Right lobe of liver (tissue), 6 donors: ENCODE results near the gene CEP164. TPM values are rescaled to one million over a fixed set of nuclear protein-coding genes. Genes with fewer than 3 reads are reported as not detected.

Experiments used
- ATAC-seq, 4 donors: fragments of 200-7000 bp; cut with Tn5 transposase; one replicate each; pipeline ENCODE4 v1.9.1; 2020; ENCODE audit warnings: mild to moderate bottlenecking in 4 of 4, moderate library complexity in 4 of 4
- DNase-seq, 3 donors: peaks; one replicate each; pipeline ENCODE4 v3.0.0-alpha.2; 2020
- H3K27ac ChIP-seq, 3 donors: fragments of 200-600 bp; one replicate each; pipeline ENCODE4 v1.8.0; 2022
- H3K27me3 ChIP-seq, 2 donors: fragments of 200-600 bp; one replicate each; pipeline ENCODE4 v1.8.0; 2022
- H3K36me3 ChIP-seq, 4 donors: fragments of 200-600 bp; sonication (generic) in 1 of 4; one replicate each; pipeline versions ENCODE4 v1.5.1 to v1.8.0; 2017 to 2022; ENCODE audit warnings: control low read depth in 1 of 4
- H3K4me1 ChIP-seq, 4 donors: fragments of 200-600 bp; sonication (generic) in 1 of 4; one replicate each; pipeline versions ENCODE4 v1.5.1 to v1.8.0; 2017 to 2022; ENCODE audit warnings: control low read depth in 1 of 4
- H3K4me3 ChIP-seq, 3 donors: fragments of 200-600 bp; one replicate each; pipeline ENCODE4 v1.8.0; 2022
- H3K9me3 ChIP-seq, 4 donors: fragments of 200-600 bp; sonication (generic) in 1 of 4; one replicate each; pipeline versions ENCODE4 v1.5.1 to v1.8.0; 2017 to 2022; ENCODE audit warnings: control low read depth in 1 of 4
- CTCF ChIP-seq, 4 donors: fragments of 200-600 bp in 3 of 4; fragments of 450-650 bp in 1 of 4; IDR thresholded peaks; one replicate each; pipeline versions ENCODE4 v1.5.1 to v1.8.0; 2016 to 2022; ENCODE audit warnings: antibody characterized with exemption in 4 of 4, mild to moderate bottlenecking in 2 of 4
- POLR2A ChIP-seq: fragments of 450-650 bp; IDR thresholded peaks from one replicate; pipeline ENCODE4 v1.6.1; 2017; ENCODE audit warnings: antibody characterized with exemption, mild to moderate bottlenecking
- WGBS: methylation state at CpG from one replicate; pipeline ENCODE4 v1.1.6; 2018; ENCODE audit warnings: low coverage, low lambda C conversion rate; ENCODE audit not compliant: insufficient coverage; ENCODE audit errors: missing lambda C conversion rate; 5-methylcytosine and 5-hydroxymethylcytosine counted together
- intact Hi-C, 2 donors: fragments of 100-400 bp; cut with DNase I; formaldehyde crosslinking; loops; one replicate each; pipeline versions ENCODE4 v1.11.2 to v1.14.1; 2022
- total RNA-seq, 6 experiments: library from RNA; depleted of rRNA in 2 of 6; stranded (reverse); fragments of >200 nt in 2 of 6; fragmentation: NEBNext Ultra II Directional in 3 of 6; extraction: Animal tissue kit (Norgen Biotek cat#: 25700) in 3 of 6; gene quantifications; one replicate each; pipeline versions ENCODE4 v1.1.0 to v1.2.4, GENCODE V29; 2016 to 2023
- donor health status: DM: no; HTN: yes; CAD: no.
- donor health status: DM: no; HTN: no; CAD: no.
- donor health status: DM: no; HTN: no; CAD: no.
- donor health status: DM: no; HTN: yes; CAD: no.
- donor health status: DM: no; HTN: yes; CAD: no.

The CEP164 gene
- total RNA-seq, 6 experiments from 2014 or later, result 7.2 to 11.2 (median 8.6) TPM

GRCh38 chr11:117426297-117426685 lies 98.6 kb downstream of the CEP164 start:
- DNase-seq (peak; percentile 63 to 75 (median 64)), ATAC-seq (peak; percentile 67 to 85 (median 80))
- intact Hi-C loops, result loop anchor here in 1 of 2 donors (10.0 kb wide), 1 partner anchor 369 kb away; the partner anchor contains the start of gene DSCAML1
- H3K36me3 ChIP-seq, result no peaks in the 10 kb centered on the region
- H3K4me1 ChIP-seq, result no peaks in the 10 kb centered on the region
- 2% methylated on average over 14 of the region's 17 CpGs for WGBS
- no peaks in the 10 kb centered on the region for H3K9me3 ChIP-seq
- H3K27ac ChIP-seq, result no peak overlapping the region
- no peak overlapping the region for H3K4me3 ChIP-seq
- TF ChIP-seq POLR2A (no peak), CTCF (IDR thresholded peaks at IDR 0.05) (peak; percentile 74 to 93 (median 92))
- H3K27me3 ChIP-seq, result no peaks in the 10 kb centered on the region

GRCh38 chr11:117426941-117427340 lies 99.3 kb downstream of the CEP164 start:
- no peak for DNase-seq
- no peaks in the 10 kb centered on the region for H3K36me3 ChIP-seq
- no peak for ATAC-seq
- no peaks in the 10 kb centered on the region for H3K27me3 ChIP-seq
- intact Hi-C loops, result loop anchor here in 1 of 2 donors (10.0 kb wide), 1 partner anchor 368 kb away; the partner anchor contains the start of gene DSCAML1
- H3K27ac ChIP-seq, result no peak overlapping the region
- no peaks in the 10 kb centered on the region for H3K4me1 ChIP-seq
- H3K4me3 ChIP-seq, result no peak overlapping the region
- 76% methylated on average over 6 of the region's 7 CpGs for WGBS
- TF ChIP-seq POLR2A (no peak), CTCF (IDR thresholded peaks at IDR 0.05) (no peak)
- no peaks in the 10 kb centered on the region for H3K9me3 ChIP-seq

GRCh38 chr11:117427356-117427874 lies 99.8 kb downstream of the CEP164 start:
- Histone ChIP-seq H3K4me3 (no peak overlapping the region), H3K9me3 (no peaks in the 10 kb centered on the region), H3K4me1 (no peaks in the 10 kb centered on the region), H3K36me3 (no peaks in the 10 kb centered on the region), H3K27ac (no peak overlapping the region), H3K27me3 (no peaks in the 10 kb centered on the region)
- TF ChIP-seq CTCF (IDR thresholded peaks at IDR 0.05) (no peak), POLR2A (no peak)
- no peak for DNase-seq
- intact Hi-C loops, result loop anchor here in 1 of 2 donors (10.0 kb wide), 1 partner anchor 367 kb away; the partner anchor contains the start of gene DSCAML1
- no peak for ATAC-seq
- WGBS, result 77% methylated on average over 7 of the region's 11 CpGs

GRCh38 chr11:117428186-117428855 lies 100.7 kb downstream of the CEP164 start:
- no peak for ATAC-seq

More at GRCh38 chr11:117428186-117428855, 100.7 kb downstream of the CEP164 start:
- Histone ChIP-seq H3K27ac (no peak overlapping the region), H3K36me3 (no peaks in the 10 kb centered on the region), H3K27me3 (no peaks in the 10 kb centered on the region), H3K4me1 (no peaks in the 10 kb centered on the region), H3K4me3 (no peak overlapping the region), H3K9me3 (no peaks in the 10 kb centered on the region)
- DNase-seq, result no peak
- TF ChIP-seq POLR2A (no peak), CTCF (IDR thresholded peaks at IDR 0.05) (no peak)
- intact Hi-C loops, result loop anchor here in 1 of 2 donors (10.0 kb wide), 1 partner anchor 366 kb away; the partner anchor contains the start of gene DSCAML1
- WGBS, result 79% methylated on average over 9 of the region's 32 CpGs
